ENCODE measurements around the gene SDK1. TPM values are rescaled to one million over a fixed set of nuclear protein-coding genes. Genes with fewer than 3 reads are reported as not detected.

The SDK1 gene
- polyA plus RNA-seq, 2 of the 4 experiments (the other 2 are of a cell fraction), result 0.12 to 0.28 TPM

GRCh38 chr7:3917436-3917835, 616.4 kb downstream of the SDK1 start:
- FAIRE-seq, result no peak
- ATAC-seq, result no peak
- no peak for DNase-seq (ENCODE audit: low read depth in 1 of 2, low spot score in 1 of 2)
- ChIA-PET CTCF (interaction anchor here (0.9 kb wide), 1 partner anchor 19 kb away, joined by 3 read pairs; no protein-coding TSS in a partner anchor), POLR2A (no interaction called here)
- no peaks in the 10 kb centered on the region for H3K9me3 ChIP-seq
- no peak overlapping the region for H3K27ac ChIP-seq
- 34% methylated on average over 4 of the region's 4 CpGs for WGBS (ENCODE audit: missing lambda C conversion rate)
- no peak overlapping the region for H3K4me3 ChIP-seq
- H3K4me2 ChIP-seq, result no peak overlapping the region
- peaks cover 13% of the 10 kb centered on the region for H3K4me1 ChIP-seq
- TF ChIP-seq CHD2 (IDR thresholded peaks at IDR 0.05; ENCODE audit: low read length, partially characterized antibody), result no peak
- TF ChIP-seq FOSL2 (IDR thresholded peaks at IDR 0.05), result no peak
- TF ChIP-seq FOSL2 (CRISPR knock-in tag; IDR thresholded peaks at IDR 0.05), result no peak
- TF ChIP-seq RARB (CRISPR knock-in tag; IDR thresholded peaks at IDR 0.05), result no peak
- TF ChIP-seq PBX3 (IDR thresholded peaks at IDR 0.05), result no peak
- no peak for TF ChIP-seq ELK1 (IDR thresholded peaks at IDR 0.05; ENCODE audit: low read depth, low read length)
- no peak for TF ChIP-seq ZFP36 (IDR thresholded peaks at IDR 0.05; ENCODE audit: borderline replicate concordance, partially characterized antibody)
- no peak for TF ChIP-seq CBX8 (IDR thresholded peaks at IDR 0.05)
- TF ChIP-seq ATOH8 (CRISPR knock-in tag; IDR thresholded peaks at IDR 0.05; ENCODE audit: low read depth), result no peak
- no peak for TF ChIP-seq MAZ (IDR thresholded peaks at IDR 0.05; ENCODE audit: borderline replicate concordance, low read depth, low read length)
- no peak for TF ChIP-seq EHF (CRISPR knock-in tag; IDR thresholded peaks at IDR 0.05)
- TF ChIP-seq CBX2 (IDR thresholded peaks at IDR 0.05; ENCODE audit: borderline replicate concordance, low read depth), result no peak
- TF ChIP-seq ZC3H11A (IDR thresholded peaks at IDR 0.05), result no peak

GRCh38 chr7:3918576-3918975, 617.5 kb downstream of the SDK1 start:
- DNase-seq (ENCODE audit: low read depth in 1 of 2, low spot score in 1 of 2), result no peak
- no peak for FAIRE-seq
- Histone ChIP-seq H3K4me3 (no peak overlapping the region), H3K9me3 (no peaks in the 10 kb centered on the region), H3K4me1 (peaks cover 16% of the 10 kb centered on the region), H3K27ac (no peak overlapping the region), H3K4me2 (no peak overlapping the region)
- ATAC-seq, result no peak
- 76% methylated on average over 8 of the region's 8 CpGs for WGBS (ENCODE audit: missing lambda C conversion rate)
- ChIA-PET POLR2A (no interaction called here), CTCF (no interaction called here)
- no peak for TF ChIP-seq CBX8 (IDR thresholded peaks at IDR 0.05)
- no peak for TF ChIP-seq EHMT2 (IDR thresholded peaks at IDR 0.05; ENCODE audit: low read depth)
- TF ChIP-seq RAD21 (conservative IDR thresholded peaks at IDR 0.05 in 1 of 2, IDR thresholded peaks at IDR 0.05 in 1 of 2), result no peak
- no peak for TF ChIP-seq RFX5 (IDR thresholded peaks at IDR 0.05)
- no peak for TF ChIP-seq CEBPB (IDR thresholded peaks at IDR 0.05)
- no peak for TF ChIP-seq EHF (CRISPR knock-in tag; IDR thresholded peaks at IDR 0.05)

- ChIA-PET POLR2A (interaction anchor here (0.9 kb wide), 1 partner anchor 709 kb away, joined by 3 read pairs; no protein-coding TSS in a partner anchor), CTCF (interaction anchor here (0.6 to 1.5 kb wide), 9 partner anchors 10 to 709 kb away, joined by 3 to 6 read pairs (median 3); no protein-coding TSS in a partner anchor)
- ATAC-seq, result peak; percentile 90 to 96
- peak overlapping the region; percentile 53 for H3K4me2 ChIP-seq
- WGBS (ENCODE audit: missing lambda C conversion rate), result 29% methylated on average over 9 of the region's 10 CpGs
- H3K9me3 ChIP-seq, result no peaks in the 10 kb centered on the region
- peak; percentile 65 for FAIRE-seq
- DNase-seq (ENCODE audit: low read depth in 1 of 2, low spot score in 1 of 2), result peak; percentile 56 to 91
- no peak overlapping the region for H3K4me3 ChIP-seq
- peak overlapping the region; percentile 64 to 88 for H3K27ac ChIP-seq
- H3K4me1 ChIP-seq, result peaks cover 7% of the 10 kb centered on the region
- TF ChIP-seq JUN (IDR thresholded peaks at IDR 0.05) (no peak), RAD21 (conservative IDR thresholded peaks at IDR 0.05 in 1 of 2, IDR thresholded peaks at IDR 0.05 in 1 of 2) (peak; percentile 49 to 54), SMC3 (IDR thresholded peaks at IDR 0.05) (peak; percentile 54), CBX8 (IDR thresholded peaks at IDR 0.05) (no peak), CHD4 (IDR thresholded peaks at IDR 0.05; ENCODE audit: borderline replicate concordance) (no peak), MYC (IDR thresholded peaks at IDR 0.05; ENCODE audit: borderline replicate concordance, low read length) (no peak), EHMT2 (IDR thresholded peaks at IDR 0.05; ENCODE audit: low read depth) (no peak), TP53 (CRISPR knock-in tag; IDR thresholded peaks at IDR 0.05) (no peak), KDM1A (IDR thresholded peaks at IDR 0.05; ENCODE audit: low read depth) (no peak), HOXB13 (CRISPR knock-in tag; IDR thresholded peaks at IDR 0.05; ENCODE audit: low read depth) (no peak), HDAC2 (IDR thresholded peaks at IDR 0.05) (no peak), RCOR1 (IDR thresholded peaks at IDR 0.05; ENCODE audit: low read depth, low read length) (no peak), CTCF (IDR thresholded peaks at IDR 0.05) (peak; percentile 37; the same call in 2 of the 3 replicates), ZC3H11A (IDR thresholded peaks at IDR 0.05) (no peak), NR3C1 (IDR thresholded peaks at IDR 0.05) (no peak), NFE2L2 (conservative IDR thresholded peaks at IDR 0.05; ENCODE audit: low read length) (peak; percentile 64), HES2 (IDR thresholded peaks at IDR 0.05) (no peak), PHF8 (IDR thresholded peaks at IDR 0.05; ENCODE audit: borderline replicate concordance, low read depth) (no peak)
Measured at GRCh38 chr7:3922175-3922635, 621.2 kb downstream of the SDK1 start.

All from A549 (cell line).